ENCODE data around the gene NFKB2. TPM values are rescaled to one million over a fixed set of nuclear protein-coding genes. Genes with fewer than 3 reads are reported as not detected.

Gene NFKB2
- total RNA-seq, 1 experiment from 2014 or later, result 27.6 TPM

DNA sequence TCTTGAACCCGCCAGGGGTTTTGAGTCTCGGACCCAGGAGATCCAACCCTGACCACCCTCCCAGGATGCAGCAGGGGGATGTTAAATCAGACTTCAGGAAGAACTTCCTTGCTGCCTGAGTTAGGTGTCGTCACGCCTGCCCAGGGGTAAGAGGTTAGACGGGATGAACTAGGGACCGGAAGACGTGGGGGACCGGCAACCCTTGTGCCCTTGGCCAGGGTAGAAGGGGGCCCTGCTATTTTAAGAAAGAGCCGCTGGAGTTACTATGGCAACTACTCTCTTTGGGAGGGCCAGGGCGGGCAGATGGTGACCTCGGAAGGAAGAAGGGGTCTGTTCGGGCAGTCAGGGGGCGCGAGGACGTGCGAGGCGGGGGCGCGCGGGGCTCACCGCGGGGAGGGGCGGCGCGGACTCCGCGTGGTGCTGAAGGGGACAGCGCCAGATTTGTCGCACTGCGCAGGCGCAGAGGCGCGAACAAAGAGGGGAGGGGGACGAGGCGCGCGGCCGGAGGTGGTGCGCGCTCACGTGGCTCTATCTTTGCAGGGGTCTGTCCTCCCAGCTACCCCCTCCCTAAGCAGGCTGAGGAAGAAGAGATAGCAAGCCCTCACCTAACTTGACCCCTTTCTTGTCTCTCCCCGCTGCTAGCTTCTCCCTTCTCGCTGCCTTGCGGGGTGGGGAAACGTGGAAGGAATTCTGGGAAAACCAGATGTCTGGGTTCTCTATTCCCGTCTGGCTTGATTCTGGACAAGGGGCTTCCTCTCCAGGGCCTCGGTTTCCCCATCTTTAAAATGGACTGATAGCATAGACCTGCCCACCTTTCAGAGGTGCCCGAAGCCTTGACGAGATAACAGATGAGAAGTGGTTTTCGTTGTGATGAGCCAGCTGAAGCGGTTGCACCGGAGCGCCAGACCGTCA lies 24.0 kb downstream of the NFKB2 start (continued):
- TF ChIP-seq, protein P1, sequence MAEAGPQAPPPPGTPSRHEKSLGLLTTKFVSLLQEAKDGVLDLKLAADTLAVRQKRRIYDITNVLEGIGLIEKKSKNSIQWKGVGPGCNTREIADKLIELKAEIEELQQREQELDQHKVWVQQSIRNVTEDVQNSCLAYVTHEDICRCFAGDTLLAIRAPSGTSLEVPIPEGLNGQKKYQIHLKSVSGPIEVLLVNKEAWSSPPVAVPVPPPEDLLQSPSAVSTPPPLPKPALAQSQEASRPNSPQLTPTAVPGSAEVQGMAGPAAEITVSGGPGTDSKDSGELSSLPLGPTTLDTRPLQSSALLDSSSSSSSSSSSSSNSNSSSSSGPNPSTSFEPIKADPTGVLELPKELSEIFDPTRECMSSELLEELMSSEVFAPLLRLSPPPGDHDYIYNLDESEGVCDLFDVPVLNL (CRISPR knock-in tag; IDR thresholded peaks at IDR 0.05; ENCODE audit: borderline replicate concordance, low read depth), result no peak
- TF ChIP-seq ESRRA (CRISPR knock-in tag; IDR thresholded peaks at IDR 0.05; ENCODE audit: borderline replicate concordance) (no peak; the same call in 1 of the 2 replicates), ZNF263 (CRISPR knock-in tag; IDR thresholded peaks at IDR 0.05; ENCODE audit: low read depth) (no peak), ZNF416 (CRISPR knock-in tag; IDR thresholded peaks at IDR 0.05) (no peak), GTF2I (CRISPR knock-in tag; conservative IDR thresholded peaks at IDR 0.05) (0 out of 2 replicates have a peak, but pooled peaks have one; percentile 4), JUN (CRISPR knock-in tag; IDR thresholded peaks at IDR 0.05) (no peak), FOXP1 (CRISPR knock-in tag; IDR thresholded peaks at IDR 0.05; ENCODE audit: borderline replicate concordance) (0 out of 2 replicates have a peak, but pooled peaks have one; percentile 13), SOX15 (CRISPR knock-in tag; IDR thresholded peaks at IDR 0.05) (no peak), SMAD3 (CRISPR knock-in tag; IDR thresholded peaks at IDR 0.05; ENCODE audit: borderline replicate concordance) (peak; percentile 67; the same call in 1 of the 2 replicates), TEAD1 (CRISPR knock-in tag; IDR thresholded peaks at IDR 0.05) (0 out of 2 replicates have a peak, but pooled peaks have one; percentile 30), NFYB (CRISPR knock-in tag; conservative IDR thresholded peaks at IDR 0.05; ENCODE audit: low read depth) (no peak), CBFB (CRISPR knock-in tag; IDR thresholded peaks at IDR 0.05; ENCODE audit: low read depth) (0 out of 2 replicates have a peak, but pooled peaks have one; percentile 35), PRRX2 (CRISPR knock-in tag; IDR thresholded peaks at IDR 0.05) (no peak), ZNF121 (CRISPR knock-in tag; IDR thresholded peaks at IDR 0.05) (no peak), ZNF317 (CRISPR knock-in tag; IDR thresholded peaks at IDR 0.05; ENCODE audit: borderline replicate concordance, low read depth) (no peak)
- TF ChIP-seq, protein P2, sequence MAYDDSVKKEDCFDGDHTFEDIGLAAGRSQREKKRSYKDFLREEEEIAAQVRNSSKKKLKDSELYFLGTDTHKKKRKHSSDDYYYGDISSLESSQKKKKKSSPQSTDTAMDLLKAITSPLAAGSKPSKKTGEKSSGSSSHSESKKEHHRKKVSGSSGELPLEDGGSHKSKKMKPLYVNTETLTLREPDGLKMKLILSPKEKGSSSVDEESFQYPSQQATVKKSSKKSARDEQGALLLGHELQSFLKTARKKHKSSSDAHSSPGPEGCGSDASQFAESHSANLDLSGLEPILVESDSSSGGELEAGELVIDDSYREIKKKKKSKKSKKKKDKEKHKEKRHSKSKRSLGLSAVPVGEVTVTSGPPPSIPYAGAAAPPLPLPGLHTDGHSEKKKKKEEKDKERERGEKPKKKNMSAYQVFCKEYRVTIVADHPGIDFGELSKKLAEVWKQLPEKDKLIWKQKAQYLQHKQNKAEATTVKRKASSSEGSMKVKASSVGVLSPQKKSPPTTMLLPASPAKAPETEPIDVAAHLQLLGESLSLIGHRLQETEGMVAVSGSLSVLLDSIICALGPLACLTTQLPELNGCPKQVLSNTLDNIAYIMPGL (CRISPR knock-in tag; IDR thresholded peaks at IDR 0.05), result 0 out of 2 replicates have a peak, but pooled peaks have one; percentile 36
- TF ChIP-seq, protein P3, sequence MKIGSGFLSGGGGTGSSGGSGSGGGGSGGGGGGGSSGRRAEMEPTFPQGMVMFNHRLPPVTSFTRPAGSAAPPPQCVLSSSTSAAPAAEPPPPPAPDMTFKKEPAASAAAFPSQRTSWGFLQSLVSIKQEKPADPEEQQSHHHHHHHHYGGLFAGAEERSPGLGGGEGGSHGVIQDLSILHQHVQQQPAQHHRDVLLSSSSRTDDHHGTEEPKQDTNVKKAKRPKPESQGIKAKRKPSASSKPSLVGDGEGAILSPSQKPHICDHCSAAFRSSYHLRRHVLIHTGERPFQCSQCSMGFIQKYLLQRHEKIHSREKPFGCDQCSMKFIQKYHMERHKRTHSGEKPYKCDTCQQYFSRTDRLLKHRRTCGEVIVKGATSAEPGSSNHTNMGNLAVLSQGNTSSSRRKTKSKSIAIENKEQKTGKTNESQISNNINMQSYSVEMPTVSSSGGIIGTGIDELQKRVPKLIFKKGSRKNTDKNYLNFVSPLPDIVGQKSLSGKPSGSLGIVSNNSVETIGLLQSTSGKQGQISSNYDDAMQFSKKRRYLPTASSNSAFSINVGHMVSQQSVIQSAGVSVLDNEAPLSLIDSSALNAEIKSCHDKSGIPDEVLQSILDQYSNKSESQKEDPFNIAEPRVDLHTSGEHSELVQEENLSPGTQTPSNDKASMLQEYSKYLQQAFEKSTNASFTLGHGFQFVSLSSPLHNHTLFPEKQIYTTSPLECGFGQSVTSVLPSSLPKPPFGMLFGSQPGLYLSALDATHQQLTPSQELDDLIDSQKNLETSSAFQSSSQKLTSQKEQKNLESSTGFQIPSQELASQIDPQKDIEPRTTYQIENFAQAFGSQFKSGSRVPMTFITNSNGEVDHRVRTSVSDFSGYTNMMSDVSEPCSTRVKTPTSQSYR (CRISPR knock-in tag; IDR thresholded peaks at IDR 0.05), result 0 out of 2 replicates have a peak, but pooled peaks have one; percentile 33
- TF ChIP-seq, protein P4, sequence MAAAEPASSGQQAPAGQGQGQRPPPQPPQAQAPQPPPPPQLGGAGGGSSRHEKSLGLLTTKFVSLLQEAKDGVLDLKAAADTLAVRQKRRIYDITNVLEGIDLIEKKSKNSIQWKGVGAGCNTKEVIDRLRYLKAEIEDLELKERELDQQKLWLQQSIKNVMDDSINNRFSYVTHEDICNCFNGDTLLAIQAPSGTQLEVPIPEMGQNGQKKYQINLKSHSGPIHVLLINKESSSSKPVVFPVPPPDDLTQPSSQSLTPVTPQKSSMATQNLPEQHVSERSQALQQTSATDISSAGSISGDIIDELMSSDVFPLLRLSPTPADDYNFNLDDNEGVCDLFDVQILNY (CRISPR knock-in tag; IDR thresholded peaks at IDR 0.05), result peak; percentile 61; the same call in 1 of the 2 replicates
- TF ChIP-seq, protein P5, sequence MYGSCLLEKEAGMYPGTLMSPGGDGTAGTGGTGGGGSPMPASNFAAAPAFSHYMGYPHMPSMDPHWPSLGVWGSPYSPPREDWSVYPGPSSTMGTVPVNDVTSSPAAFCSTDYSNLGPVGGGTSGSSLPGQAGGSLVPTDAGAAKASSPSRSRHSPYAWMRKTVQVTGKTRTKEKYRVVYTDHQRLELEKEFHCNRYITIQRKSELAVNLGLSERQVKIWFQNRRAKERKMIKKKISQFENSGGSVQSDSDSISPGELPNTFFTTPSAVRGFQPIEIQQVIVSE (CRISPR knock-in tag; IDR thresholded peaks at IDR 0.05; ENCODE audit: borderline replicate concordance), result no peak
- TF ChIP-seq, protein P6, sequence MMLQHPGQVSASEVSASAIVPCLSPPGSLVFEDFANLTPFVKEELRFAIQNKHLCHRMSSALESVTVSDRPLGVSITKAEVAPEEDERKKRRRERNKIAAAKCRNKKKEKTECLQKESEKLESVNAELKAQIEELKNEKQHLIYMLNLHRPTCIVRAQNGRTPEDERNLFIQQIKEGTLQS (CRISPR knock-in tag; conservative IDR thresholded peaks at IDR 0.05), result no peak
- TF ChIP-seq, protein P7, sequence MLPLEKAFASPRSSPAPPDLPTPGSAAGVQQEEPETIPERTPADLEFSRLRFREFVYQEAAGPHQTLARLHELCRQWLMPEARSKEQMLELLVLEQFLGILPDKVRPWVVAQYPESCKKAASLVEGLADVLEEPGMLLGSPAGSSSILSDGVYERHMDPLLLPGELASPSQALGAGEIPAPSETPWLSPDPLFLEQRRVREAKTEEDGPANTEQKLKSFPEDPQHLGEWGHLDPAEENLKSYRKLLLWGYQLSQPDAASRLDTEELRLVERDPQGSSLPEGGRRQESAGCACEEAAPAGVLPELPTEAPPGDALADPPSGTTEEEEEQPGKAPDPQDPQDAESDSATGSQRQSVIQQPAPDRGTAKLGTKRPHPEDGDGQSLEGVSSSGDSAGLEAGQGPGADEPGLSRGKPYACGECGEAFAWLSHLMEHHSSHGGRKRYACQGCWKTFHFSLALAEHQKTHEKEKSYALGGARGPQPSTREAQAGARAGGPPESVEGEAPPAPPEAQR (CRISPR knock-in tag; IDR thresholded peaks at IDR 0.05), result no peak
- TF ChIP-seq, protein P8, sequence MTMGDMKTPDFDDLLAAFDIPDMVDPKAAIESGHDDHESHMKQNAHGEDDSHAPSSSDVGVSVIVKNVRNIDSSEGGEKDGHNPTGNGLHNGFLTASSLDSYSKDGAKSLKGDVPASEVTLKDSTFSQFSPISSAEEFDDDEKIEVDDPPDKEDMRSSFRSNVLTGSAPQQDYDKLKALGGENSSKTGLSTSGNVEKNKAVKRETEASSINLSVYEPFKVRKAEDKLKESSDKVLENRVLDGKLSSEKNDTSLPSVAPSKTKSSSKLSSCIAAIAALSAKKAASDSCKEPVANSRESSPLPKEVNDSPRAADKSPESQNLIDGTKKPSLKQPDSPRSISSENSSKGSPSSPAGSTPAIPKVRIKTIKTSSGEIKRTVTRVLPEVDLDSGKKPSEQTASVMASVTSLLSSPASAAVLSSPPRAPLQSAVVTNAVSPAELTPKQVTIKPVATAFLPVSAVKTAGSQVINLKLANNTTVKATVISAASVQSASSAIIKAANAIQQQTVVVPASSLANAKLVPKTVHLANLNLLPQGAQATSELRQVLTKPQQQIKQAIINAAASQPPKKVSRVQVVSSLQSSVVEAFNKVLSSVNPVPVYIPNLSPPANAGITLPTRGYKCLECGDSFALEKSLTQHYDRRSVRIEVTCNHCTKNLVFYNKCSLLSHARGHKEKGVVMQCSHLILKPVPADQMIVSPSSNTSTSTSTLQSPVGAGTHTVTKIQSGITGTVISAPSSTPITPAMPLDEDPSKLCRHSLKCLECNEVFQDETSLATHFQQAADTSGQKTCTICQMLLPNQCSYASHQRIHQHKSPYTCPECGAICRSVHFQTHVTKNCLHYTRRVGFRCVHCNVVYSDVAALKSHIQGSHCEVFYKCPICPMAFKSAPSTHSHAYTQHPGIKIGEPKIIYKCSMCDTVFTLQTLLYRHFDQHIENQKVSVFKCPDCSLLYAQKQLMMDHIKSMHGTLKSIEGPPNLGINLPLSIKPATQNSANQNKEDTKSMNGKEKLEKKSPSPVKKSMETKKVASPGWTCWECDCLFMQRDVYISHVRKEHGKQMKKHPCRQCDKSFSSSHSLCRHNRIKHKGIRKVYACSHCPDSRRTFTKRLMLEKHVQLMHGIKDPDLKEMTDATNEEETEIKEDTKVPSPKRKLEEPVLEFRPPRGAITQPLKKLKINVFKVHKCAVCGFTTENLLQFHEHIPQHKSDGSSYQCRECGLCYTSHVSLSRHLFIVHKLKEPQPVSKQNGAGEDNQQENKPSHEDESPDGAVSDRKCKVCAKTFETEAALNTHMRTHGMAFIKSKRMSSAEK (CRISPR knock-in tag; IDR thresholded peaks at IDR 0.05; ENCODE audit: borderline replicate concordance), result no peak
- TF ChIP-seq, protein P9, sequence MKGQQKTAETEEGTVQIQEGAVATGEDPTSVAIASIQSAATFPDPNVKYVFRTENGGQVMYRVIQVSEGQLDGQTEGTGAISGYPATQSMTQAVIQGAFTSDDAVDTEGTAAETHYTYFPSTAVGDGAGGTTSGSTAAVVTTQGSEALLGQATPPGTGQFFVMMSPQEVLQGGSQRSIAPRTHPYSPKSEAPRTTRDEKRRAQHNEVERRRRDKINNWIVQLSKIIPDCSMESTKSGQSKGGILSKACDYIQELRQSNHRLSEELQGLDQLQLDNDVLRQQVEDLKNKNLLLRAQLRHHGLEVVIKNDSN (CRISPR knock-in tag; IDR thresholded peaks at IDR 0.05), result peak; percentile 68

All from WTC11 (cell line).